Testis (tissue), 3 donors: ENCODE results near the gene TTC27. TPM values are rescaled to one million over a fixed set of nuclear protein-coding genes. Genes with fewer than 3 reads are reported as not detected.

Source experiments
- DNase-seq: peaks from one replicate; pipeline ENCODE4 v3.0.0-alpha.2; 2019
- H3K27ac ChIP-seq, 2 donors: fragments of 200-600 bp; sonication (generic); one replicate each; pipeline ENCODE4 v1.5.1; 2019
- H3K27me3 ChIP-seq: fragments of 200-600 bp; sonication (generic); one replicate; pipeline ENCODE4 v1.5.1; 2019
- H3K36me3 ChIP-seq: fragments of 200-600 bp; sonication (generic); one replicate; pipeline ENCODE4 v1.5.1; 2017; ENCODE audit warnings: low read depth; ENCODE audit errors: missing control alignments
- H3K4me1 ChIP-seq: fragments of 200-600 bp; sonication (generic); one replicate; pipeline ENCODE4 v1.5.1; 2019
- H3K4me3 ChIP-seq, 2 donors: fragments of 200-600 bp; sonication (generic); one replicate each; pipeline ENCODE4 v1.5.1; 2017 to 2019
- H3K9me3 ChIP-seq: fragments of 200-600 bp; sonication (generic); one replicate; pipeline ENCODE4 v1.5.1; 2017
- POLR2A ChIP-seq: fragments of 450-650 bp; IDR thresholded peaks from one replicate; pipeline ENCODE4 v1.6.1; 2017; ENCODE audit warnings: antibody characterized with exemption, mild to moderate bottlenecking, moderate library complexity
- WGBS, 2 donors: methylation state at CpG; one replicate each; pipeline ENCODE4 v1.1.5; 2018; 5-methylcytosine and 5-hydroxymethylcytosine counted together
- intact Hi-C: fragments of 100-400 bp; cut with DNase I; formaldehyde crosslinking; loops from one replicate; pipeline ENCODE4 v1.15.1; 2023; ENCODE audit warnings: low total_unique reads
- polyA plus RNA-seq: library from polyadenylated mRNA; stranded (reverse); fragments of 350-450 nt; fragmentation: Illumina TruSeq; extraction: RNeasy Lipid Tissue Mini Kit (QIAGEN cat#74804); gene quantifications from one replicate; pipeline ENCODE4 v1.2.3, GENCODE V29; 2014; ENCODE audit warnings: low read depth, low replicate concordance; ENCODE audit not compliant: insufficient read depth
- total RNA-seq, 2 donors: library from RNA; depleted of rRNA; stranded (reverse); fragments of >200 nt; gene quantifications; one replicate each; pipeline ENCODE4 v1.2.3, GENCODE V29; 2016
- TF ChIP-seq, protein P1 (sequence below), 3 experiments: fragments of 450-650 bp in 2 of 3; fragments of 200-600 bp in 1 of 3; sonication (generic) in 1 of 3; IDR thresholded peaks; one replicate each; pipeline ENCODE4 v1.5.1; 2016 to 2019; ENCODE audit warnings: antibody characterized with exemption in 3 of 3, mild to moderate bottlenecking in 2 of 3, moderate library complexity in 1 of 3

TTC27 gene
- total and polyA plus RNA-seq, 3 donors from 2014 or later = 21.6 to 32.9 (median 26.7) TPM

DNA sequence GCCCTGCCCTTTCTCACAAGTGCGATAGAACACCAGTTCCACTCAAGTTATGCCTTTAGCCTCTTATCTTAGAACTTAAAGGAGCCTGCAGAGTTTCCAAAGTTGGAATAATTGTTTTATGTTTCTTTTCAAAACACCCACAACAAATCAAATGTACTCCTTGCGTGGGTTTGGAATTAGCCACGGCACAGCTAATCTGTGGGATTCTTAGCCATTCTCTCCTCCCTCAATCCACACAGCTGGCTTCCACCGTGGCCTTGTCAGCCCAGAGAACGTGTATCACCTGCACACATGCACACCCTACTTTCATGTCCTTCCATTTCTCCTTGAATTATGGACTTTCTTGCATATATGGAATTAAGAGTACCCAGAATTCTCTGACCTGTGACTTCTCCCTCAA is 183.8 kb downstream of the TTC27 start:
- no peak for DNase-seq
- TF ChIP-seq, protein P1, sequence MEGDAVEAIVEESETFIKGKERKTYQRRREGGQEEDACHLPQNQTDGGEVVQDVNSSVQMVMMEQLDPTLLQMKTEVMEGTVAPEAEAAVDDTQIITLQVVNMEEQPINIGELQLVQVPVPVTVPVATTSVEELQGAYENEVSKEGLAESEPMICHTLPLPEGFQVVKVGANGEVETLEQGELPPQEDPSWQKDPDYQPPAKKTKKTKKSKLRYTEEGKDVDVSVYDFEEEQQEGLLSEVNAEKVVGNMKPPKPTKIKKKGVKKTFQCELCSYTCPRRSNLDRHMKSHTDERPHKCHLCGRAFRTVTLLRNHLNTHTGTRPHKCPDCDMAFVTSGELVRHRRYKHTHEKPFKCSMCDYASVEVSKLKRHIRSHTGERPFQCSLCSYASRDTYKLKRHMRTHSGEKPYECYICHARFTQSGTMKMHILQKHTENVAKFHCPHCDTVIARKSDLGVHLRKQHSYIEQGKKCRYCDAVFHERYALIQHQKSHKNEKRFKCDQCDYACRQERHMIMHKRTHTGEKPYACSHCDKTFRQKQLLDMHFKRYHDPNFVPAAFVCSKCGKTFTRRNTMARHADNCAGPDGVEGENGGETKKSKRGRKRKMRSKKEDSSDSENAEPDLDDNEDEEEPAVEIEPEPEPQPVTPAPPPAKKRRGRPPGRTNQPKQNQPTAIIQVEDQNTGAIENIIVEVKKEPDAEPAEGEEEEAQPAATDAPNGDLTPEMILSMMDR (IDR thresholded peaks at IDR 0.05) = no peak
- TF ChIP-seq POLR2A = no peak
- H3K27me3 ChIP-seq = no peaks in the 10 kb centered on the region
- intact Hi-C loops = no loop called here
- H3K4me1 ChIP-seq = no peaks in the 10 kb centered on the region
- no peak overlapping the region for H3K27ac ChIP-seq
- no peaks in the 10 kb centered on the region for H3K36me3 ChIP-seq
- no peaks in the 10 kb centered on the region for H3K9me3 ChIP-seq
- WGBS, 2 donors = 63 to 67% methylated on average over 5 of the region's 5 CpGs
- no peak overlapping the region for H3K4me3 ChIP-seq

DNA sequence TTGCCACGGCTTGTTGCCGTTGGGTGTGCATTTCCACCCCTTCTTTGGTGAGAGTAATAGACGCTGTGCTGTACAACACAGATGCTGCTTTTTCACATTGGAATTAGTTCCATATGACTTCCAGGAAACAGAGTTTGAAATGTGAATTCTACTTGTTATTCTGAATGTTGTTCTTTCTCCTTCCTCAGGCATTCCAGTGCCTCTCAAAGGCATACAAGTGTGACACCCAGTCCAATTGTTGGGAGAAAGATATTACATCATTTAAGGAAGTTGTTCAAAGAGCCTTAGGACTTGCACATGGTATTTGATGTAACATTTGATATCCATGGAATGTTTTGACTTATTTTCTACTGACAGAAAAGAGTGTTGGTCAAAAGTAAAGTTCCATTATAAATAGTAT is 184.5 kb downstream of the TTC27 start:
- Histone ChIP-seq H3K27me3 (no peaks in the 10 kb centered on the region), H3K36me3 (no peaks in the 10 kb centered on the region), H3K4me3 (no peak overlapping the region), H3K4me1 (no peaks in the 10 kb centered on the region), H3K9me3 (no peaks in the 10 kb centered on the region), H3K27ac (no peak overlapping the region)
- no peak for DNase-seq
- WGBS, 2 donors = 95 to 98% methylated on average over 3 of the region's 3 CpGs
- intact Hi-C loops = no loop called here
- TF ChIP-seq, protein P1 (IDR thresholded peaks at IDR 0.05) = no peak
- no peak for TF ChIP-seq POLR2A

DNA sequence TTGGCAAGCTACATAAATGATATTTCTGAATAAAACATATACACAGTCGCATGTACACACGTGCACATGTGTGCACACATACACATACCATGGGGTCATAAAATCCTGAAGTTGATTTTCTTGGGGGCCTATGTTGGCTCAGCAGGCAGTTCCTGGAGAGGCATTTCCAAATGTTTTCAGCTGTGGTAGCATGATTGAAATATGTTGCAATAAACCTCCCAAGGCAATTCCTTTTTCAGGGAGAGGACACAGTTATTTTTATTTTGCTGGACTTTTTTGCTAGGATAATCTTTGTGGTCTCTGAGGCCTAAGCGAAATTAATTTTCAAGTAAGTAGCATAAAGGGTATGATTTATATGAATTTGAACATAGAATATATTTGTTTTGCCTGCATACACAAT is 192.2 kb downstream of the TTC27 start:
- H3K4me3 ChIP-seq = no peak overlapping the region
- peaks cover 5% of the 10 kb centered on the region for H3K4me1 ChIP-seq
- H3K36me3 ChIP-seq = no peaks in the 10 kb centered on the region
- H3K27me3 ChIP-seq = no peaks in the 10 kb centered on the region
- no peak for DNase-seq
- no peaks in the 10 kb centered on the region for H3K9me3 ChIP-seq
- intact Hi-C loops = no loop called here
- 96 to 97% methylated on average over 3 of the region's 3 CpGs for WGBS, 2 donors
- H3K27ac ChIP-seq = no peak overlapping the region
- TF ChIP-seq, protein P1 (IDR thresholded peaks at IDR 0.05) = no peak
- TF ChIP-seq POLR2A = no peak

DNA sequence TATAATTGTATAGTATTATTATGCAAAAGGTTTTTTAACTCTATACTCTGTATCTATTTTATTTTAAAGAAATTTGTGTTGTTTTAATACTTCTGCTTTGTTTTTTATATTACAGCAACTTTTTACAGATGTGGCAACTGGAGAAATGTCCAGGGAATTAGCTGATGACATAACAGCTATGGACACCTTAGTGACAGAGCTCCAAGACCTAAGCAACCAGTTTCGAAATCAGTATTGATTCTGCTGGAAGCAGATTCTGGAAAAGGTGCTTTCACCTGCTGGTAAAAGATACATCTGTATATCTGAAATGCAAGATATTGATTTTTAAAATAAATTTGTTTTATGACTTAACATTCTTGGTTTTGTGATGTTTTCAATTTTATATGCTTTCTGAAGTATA is 192.9 kb downstream of the TTC27 start:
- H3K4me1 ChIP-seq = peaks cover 10% of the 10 kb centered on the region
- no peak overlapping the region for H3K27ac ChIP-seq
- DNase-seq = no peak
- TF ChIP-seq, protein P1 (IDR thresholded peaks at IDR 0.05) = no peak
- TF ChIP-seq POLR2A = no peak
- no peaks in the 10 kb centered on the region for H3K36me3 ChIP-seq
- WGBS, 2 donors = 82 to 91% methylated on average over 1 of the region's 1 CpG
- no peaks in the 10 kb centered on the region for H3K27me3 ChIP-seq
- H3K4me3 ChIP-seq = no peak overlapping the region
- intact Hi-C loops = no loop called here
- no peaks in the 10 kb centered on the region for H3K9me3 ChIP-seq

DNA sequence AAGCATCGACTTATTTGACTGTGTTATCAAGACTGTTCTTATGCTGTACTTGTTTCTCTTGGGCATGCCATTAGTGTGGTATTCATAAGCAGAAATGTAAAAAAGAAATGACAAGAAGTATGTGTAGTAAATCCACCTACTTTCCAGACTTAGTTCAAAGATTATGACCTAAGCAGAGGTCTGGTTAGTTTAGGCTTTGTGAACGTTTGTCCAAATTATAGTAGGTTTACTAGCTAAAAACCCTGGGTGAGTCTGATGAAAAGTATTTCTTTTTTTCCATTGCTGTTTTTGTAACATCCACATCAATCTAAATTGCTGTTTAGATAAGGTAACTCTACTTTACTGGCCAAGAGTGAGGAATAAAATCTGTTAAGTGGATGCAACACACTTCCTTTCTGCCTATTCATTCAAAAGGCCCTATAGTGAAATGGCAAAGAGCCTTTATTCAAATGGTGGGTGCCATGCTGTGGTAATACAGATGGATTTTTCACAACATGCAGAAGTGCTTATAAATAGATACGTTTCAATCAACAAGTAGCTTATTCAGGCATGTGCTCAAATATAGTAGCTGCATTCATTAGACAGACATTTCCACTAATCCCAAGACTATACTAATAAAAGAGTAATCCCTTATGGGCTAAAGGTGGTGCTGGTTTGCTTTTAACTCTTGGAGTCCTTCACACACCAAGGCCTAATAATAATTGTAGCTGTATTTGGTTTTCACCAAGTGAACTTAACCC is 196.4 kb downstream of the TTC27 start:
- peaks cover 10% of the 10 kb centered on the region for H3K4me1 ChIP-seq
- 80 to 84% methylated on average over 3 of the region's 3 CpGs for WGBS, 2 donors
- no peak overlapping the region for H3K27ac ChIP-seq
- H3K4me3 ChIP-seq = no peak overlapping the region
- no peaks in the 10 kb centered on the region for H3K27me3 ChIP-seq
- intact Hi-C loops = no loop called here
- no peaks in the 10 kb centered on the region for H3K36me3 ChIP-seq
- TF ChIP-seq, protein P1 (IDR thresholded peaks at IDR 0.05) = no peak
- TF ChIP-seq POLR2A = no peak
- H3K9me3 ChIP-seq = no peaks in the 10 kb centered on the region
- no peak for DNase-seq
